ENCODE data around the gene LRBA. TPM values are rescaled to one million over a fixed set of nuclear protein-coding genes. Genes with fewer than 3 reads are reported as not detected.

The LRBA gene
- total RNA-seq, 2 donors from 2014 or later: 55.5 to 77.7 TPM

- no peak for TF ChIP-seq CTCF (IDR thresholded peaks at IDR 0.05)
- DNase-seq: no peak
- H3K9ac ChIP-seq (ENCODE audit: low read depth in 2 of 2, low read length in 2 of 2): no peak overlapping the region
- no peaks in the 10 kb centered on the region for H3K36me3 ChIP-seq
- intact Hi-C loops (cut with DNase I): no loop called here
- no peaks in the 10 kb centered on the region for H3K27me3 ChIP-seq
- no peaks in the 10 kb centered on the region for H3K4me1 ChIP-seq
- H3K9me3 ChIP-seq: no peaks in the 10 kb centered on the region
- H3K27ac ChIP-seq: no peak overlapping the region
- H3K4me3 ChIP-seq: no peak overlapping the region
Measured at GRCh38 chr4:150244600-150244999, 770.5 kb downstream of the LRBA start.

GRCh38 chr4:150243932-150244331, 771.2 kb downstream of the LRBA start:
- H3K4me3 ChIP-seq: no peak overlapping the region
- intact Hi-C loops (cut with DNase I): no loop called here
- no peak overlapping the region for H3K27ac ChIP-seq
- no peaks in the 10 kb centered on the region for H3K9me3 ChIP-seq
- no peak for TF ChIP-seq CTCF (IDR thresholded peaks at IDR 0.05)
- no peaks in the 10 kb centered on the region for H3K36me3 ChIP-seq
- H3K9ac ChIP-seq (ENCODE audit: low read depth in 2 of 2, low read length in 2 of 2): no peak overlapping the region
- H3K4me1 ChIP-seq: no peaks in the 10 kb centered on the region
- DNase-seq: no peak
- no peaks in the 10 kb centered on the region for H3K27me3 ChIP-seq

- intact Hi-C loops (cut with DNase I): no loop called here
- DNase-seq: no peak
- no peak overlapping the region for H3K4me3 ChIP-seq
Measured at GRCh38 chr4:150242820-150243458, 772.1 kb downstream of the LRBA start.

GRCh38 chr4:150240011-150240410, 775.1 kb downstream of the LRBA start:
- TF ChIP-seq CTCF (IDR thresholded peaks at IDR 0.05): no peak
- no peak for DNase-seq
- intact Hi-C loops (cut with DNase I): loop anchor here (2.0 kb wide), 1 partner anchor 229 kb away; no protein-coding TSS in a partner anchor
- no peak overlapping the region for H3K4me3 ChIP-seq
- no peaks in the 10 kb centered on the region for H3K36me3 ChIP-seq
- H3K27me3 ChIP-seq: no peaks in the 10 kb centered on the region
- no peaks in the 10 kb centered on the region for H3K4me1 ChIP-seq
- H3K9me3 ChIP-seq: no peaks in the 10 kb centered on the region
- no peak overlapping the region for H3K27ac ChIP-seq
- no peak overlapping the region for H3K9ac ChIP-seq (ENCODE audit: low read depth in 2 of 2, low read length in 2 of 2)

More at GRCh38 chr4:150242820-150243458, 772.1 kb downstream of the LRBA start:
- no peaks in the 10 kb centered on the region for H3K9me3 ChIP-seq
- H3K27me3 ChIP-seq: no peaks in the 10 kb centered on the region
- H3K4me1 ChIP-seq: no peaks in the 10 kb centered on the region
- peak; percentile 83 for TF ChIP-seq CTCF (IDR thresholded peaks at IDR 0.05)
- no peaks in the 10 kb centered on the region for H3K36me3 ChIP-seq
- H3K27ac ChIP-seq: no peak overlapping the region
- no peak overlapping the region for H3K9ac ChIP-seq (ENCODE audit: low read depth in 2 of 2, low read length in 2 of 2)

GRCh38 chr4:150238591-150238990, 776.5 kb downstream of the LRBA start:
- no peak for DNase-seq
- TF ChIP-seq CTCF (IDR thresholded peaks at IDR 0.05): no peak
- intact Hi-C loops (cut with DNase I): no loop called here
- no peaks in the 10 kb centered on the region for H3K27me3 ChIP-seq
- H3K9me3 ChIP-seq: no peaks in the 10 kb centered on the region
- H3K36me3 ChIP-seq: no peaks in the 10 kb centered on the region
- no peaks in the 10 kb centered on the region for H3K4me1 ChIP-seq
- H3K27ac ChIP-seq: no peak overlapping the region
- H3K4me3 ChIP-seq: no peak overlapping the region
- no peak overlapping the region for H3K9ac ChIP-seq (ENCODE audit: low read depth in 2 of 2, low read length in 2 of 2)

All from colonic mucosa (tissue), 4 donors.